ENCODE results near the gene ARMC5.
"Not testable (repeated sequence)": the region's sequence is repeated elsewhere in the genome, so short reads cannot be mapped to it uniquely, and the experiment has no call there.

Gene ARMC5, protein sequence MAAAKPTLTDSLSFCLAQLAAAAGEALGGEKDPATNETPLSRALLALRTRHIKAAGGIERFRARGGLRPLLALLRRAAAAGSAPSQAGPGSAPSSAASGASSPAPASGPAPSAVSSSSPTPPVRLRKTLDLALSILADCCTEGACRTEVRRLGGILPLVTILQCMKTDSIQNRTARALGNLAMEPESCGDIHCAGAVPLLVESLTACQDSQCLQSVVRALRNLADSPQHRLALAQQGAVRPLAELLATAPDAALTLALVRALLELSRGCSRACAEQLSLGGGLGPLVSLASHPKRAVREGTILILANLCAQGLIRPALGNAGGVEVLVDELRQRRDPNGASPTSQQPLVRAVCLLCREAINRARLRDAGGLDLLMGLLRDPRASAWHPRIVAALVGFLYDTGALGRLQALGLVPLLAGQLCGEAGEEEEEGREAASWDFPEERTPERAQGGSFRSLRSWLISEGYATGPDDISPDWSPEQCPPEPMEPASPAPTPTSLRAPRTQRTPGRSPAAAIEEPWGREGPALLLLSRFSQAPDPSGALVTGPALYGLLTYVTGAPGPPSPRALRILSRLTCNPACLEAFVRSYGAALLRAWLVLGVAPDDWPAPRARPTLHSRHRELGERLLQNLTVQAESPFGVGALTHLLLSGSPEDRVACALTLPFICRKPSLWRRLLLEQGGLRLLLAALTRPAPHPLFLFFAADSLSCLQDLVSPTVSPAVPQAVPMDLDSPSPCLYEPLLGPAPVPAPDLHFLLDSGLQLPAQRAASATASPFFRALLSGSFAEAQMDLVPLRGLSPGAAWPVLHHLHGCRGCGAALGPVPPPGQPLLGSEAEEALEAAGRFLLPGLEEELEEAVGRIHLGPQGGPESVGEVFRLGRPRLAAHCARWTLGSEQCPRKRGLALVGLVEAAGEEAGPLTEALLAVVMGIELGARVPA

DNA sequence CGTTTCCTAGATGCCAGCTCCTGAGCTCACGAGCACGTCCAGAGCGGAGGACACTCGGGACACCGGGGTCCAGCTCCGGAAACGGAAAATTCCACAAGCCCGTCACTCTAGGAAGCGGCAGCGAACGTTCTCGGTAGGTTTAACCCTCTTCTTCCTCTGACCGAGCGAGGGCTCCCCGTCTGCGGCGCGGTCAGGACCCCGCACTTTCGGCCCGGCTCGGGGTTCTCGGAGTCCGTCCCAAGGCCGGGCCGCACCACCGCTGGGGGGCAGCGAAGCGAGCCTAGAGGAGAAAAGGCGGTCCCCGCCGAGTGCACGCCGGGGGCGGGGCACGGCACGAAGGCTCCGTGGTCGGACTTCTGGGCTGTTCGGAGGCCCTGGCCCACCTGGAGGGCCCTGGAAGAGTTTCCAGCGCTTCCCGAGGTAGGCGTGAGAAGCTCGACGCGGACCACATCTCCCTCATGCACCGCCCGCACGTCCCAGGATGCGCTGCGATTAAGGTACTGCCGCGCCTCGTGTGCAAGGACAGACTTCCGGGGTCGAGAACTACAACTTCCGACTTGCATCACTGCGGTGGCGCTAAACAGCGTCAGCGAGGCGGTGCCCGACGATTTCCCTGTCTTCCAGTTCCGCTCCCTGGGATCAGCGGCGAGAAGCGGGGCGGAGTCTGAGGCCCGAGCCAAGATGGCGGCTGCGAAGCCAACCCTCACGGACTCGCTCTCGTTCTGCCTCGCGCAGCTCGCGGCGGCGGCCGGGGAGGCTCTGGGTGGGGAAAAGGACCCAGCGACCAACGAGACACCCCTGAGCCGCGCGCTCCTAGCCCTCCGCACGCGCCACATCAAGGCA, at the start of gene ARMC5:
ARMC5 (plus strand) TSS at position 658 of the 843 bp plus-strand sequence; CDS start at position 682, 24 bp downstream.
- DNase-seq (ENCODE audit: low read depth in 1 of 2, low spot score in 1 of 2), result peak; percentile 91 to 95

- no peak for DNase-seq (ENCODE audit: low read depth in 1 of 2, low spot score in 1 of 2)
Observed at GRCh38 chr16:31410082-31410481, 49.2 kb upstream of the ARMC5 start.

GRCh38 chr16:31411024-31411844, 48.1 kb upstream of the ARMC5 start:
- DNase-seq (ENCODE audit: low read depth in 1 of 2, low spot score in 1 of 2), result no peak

- no peak for DNase-seq (ENCODE audit: low read depth in 1 of 2, low spot score in 1 of 2)
Observed at GRCh38 chr16:31412750-31413149, 46.6 kb upstream of the ARMC5 start.

GRCh38 chr16:31413381-31413780, 45.9 kb upstream of the ARMC5 start:
- DNase-seq (ENCODE audit: low read depth in 1 of 2, low spot score in 1 of 2), result no peak

DNA sequence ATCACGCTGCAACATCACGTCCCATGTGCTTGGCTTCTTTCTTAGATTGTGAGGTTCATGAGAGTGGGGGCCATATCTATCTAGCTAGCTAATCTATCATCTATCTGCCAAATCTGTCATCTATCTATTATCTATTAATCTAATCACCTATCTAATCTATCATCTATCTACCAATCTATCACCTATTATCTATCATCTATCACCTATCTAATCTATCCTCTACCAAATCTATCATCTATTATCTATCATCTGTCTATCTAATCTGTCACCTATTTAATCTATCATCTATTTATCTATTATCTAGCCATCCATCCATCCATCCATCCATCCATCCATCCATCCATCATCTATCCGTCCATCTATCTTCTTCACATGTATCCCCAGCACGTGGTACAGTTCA, 45.4 kb upstream of the ARMC5 start:
- no peak for DNase-seq (ENCODE audit: low read depth in 1 of 2, low spot score in 1 of 2)

DNA sequence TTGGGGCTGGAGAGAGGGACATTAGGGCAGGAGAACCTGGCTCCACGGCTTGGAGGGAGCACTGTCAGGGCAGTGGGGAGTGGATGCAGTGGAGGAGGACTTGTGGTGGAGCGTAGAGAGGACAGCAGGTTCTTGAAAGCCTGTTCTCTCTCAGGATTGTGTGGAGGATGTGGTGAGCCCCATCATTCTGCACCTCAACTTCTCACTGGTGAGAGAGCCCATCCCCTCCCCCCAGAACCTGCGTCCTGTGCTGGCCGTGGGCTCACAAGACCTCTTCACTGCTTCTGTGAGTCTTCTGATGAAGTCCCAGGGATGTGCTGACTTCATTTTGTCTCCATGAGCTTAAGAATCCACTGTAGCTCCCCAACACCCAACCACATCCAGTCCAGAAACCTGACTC, 44.6 kb upstream of the ARMC5 start:
- no peak for DNase-seq (ENCODE audit: low read depth in 1 of 2, low spot score in 1 of 2)

DNA sequence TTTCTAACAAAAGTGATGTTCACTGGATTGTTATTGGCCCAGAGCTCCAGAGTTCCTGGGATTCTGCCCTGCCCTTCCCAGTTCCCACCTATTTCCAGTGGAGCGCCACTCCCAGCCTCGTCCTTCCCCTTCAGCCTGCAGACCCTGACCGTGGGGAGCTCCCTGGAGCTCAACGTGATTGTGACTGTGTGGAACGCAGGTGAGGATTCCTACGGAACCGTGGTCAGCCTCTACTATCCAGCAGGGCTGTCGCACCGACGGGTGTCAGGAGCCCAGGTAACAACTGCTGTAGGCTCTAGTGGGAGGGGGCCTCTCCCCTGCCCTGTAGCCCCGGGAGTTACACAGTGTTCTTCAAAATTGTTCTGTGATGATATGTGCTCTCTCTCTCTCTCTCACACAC, 42.9 kb upstream of the ARMC5 start:
- no peak for DNase-seq (ENCODE audit: low read depth in 1 of 2, low spot score in 1 of 2)

DNA sequence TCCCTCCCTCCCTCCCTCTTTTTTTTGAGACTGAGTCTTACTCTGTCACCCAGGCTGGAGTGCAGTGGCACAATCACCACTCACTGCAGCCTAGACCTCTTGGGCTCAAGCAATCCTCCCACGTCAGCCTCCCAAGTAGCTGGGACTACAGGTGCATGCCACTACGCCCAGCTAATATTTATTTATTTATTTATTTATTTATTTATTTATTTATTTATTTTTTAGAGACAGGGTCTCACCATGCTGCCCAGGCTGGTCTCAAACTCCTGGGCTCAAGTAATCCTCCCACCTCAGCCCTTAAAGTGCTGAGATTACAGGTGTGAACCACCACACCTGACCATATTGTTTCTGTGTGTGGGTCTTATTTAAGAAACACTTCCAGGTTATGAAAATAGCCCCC, 42.3 kb upstream of the ARMC5 start:
- DNase-seq (ENCODE audit: low read depth in 1 of 2, low spot score in 1 of 2), result not testable (repeated sequence)

- DNase-seq (ENCODE audit: low read depth in 1 of 2, low spot score in 1 of 2), result no peak
Observed at GRCh38 chr16:31417916-31418315, 41.4 kb upstream of the ARMC5 start.

- DNase-seq (ENCODE audit: low read depth in 1 of 2, low spot score in 1 of 2), result no peak
Observed at GRCh38 chr16:31420037-31420436, 39.3 kb upstream of the ARMC5 start.

DNA sequence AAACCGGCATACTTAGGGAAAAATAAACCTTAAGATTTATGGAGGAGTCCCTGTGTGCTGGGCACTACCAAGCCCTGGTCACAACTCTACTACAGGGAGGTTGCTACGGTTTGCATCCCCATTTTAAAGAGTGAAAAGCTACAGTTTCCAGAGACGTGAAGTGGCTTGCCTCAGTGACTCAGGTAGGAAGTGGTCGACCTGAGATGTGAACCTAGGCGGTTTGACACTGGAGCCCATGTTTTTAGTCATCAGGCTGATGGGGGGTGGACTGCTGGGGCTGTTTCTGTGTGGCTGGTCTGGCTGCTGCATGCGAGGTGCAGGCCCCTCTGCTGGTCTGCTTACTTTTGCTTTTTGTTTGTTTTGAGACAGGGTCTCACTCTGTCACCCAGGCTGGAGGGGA, 37.7 kb upstream of the ARMC5 start:
- no peak for DNase-seq (ENCODE audit: low read depth in 1 of 2, low spot score in 1 of 2)

DNA sequence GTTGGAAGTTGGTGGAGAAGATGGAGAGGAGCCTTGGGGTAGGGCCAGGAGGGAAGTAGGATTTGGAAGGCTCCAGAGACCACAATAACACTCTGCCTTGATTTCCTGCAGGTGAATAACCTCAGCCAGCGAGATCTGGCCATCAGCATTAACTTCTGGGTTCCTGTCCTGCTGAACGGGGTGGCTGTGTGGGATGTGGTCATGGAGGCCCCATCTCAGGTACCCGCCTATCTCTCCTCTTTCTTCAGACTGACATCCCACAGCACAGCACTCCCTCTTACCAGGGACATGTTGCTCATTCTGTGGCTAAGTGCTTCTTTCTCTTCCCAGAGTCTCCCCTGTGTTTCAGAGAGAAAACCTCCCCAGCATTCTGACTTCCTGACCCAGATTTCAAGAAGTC, 36.1 kb upstream of the ARMC5 start:
- no peak for DNase-seq (ENCODE audit: low read depth in 1 of 2, low spot score in 1 of 2)

DNA sequence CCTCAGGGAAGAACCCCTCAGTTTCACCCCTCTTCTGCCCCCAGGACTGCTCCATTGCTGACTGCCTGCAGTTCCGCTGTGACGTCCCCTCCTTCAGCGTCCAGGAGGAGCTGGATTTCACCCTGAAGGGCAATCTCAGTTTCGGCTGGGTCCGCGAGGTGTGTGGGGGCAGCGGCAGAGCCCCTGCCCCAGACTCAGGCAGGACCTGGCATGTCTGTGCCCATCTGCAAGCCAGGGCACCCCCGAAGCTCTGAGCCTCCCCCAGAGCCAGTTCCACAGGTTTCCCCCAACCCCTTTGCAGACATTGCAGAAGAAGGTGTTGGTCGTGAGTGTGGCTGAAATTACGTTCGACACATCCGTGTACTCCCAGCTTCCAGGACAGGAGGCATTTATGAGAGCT, 35.5 kb upstream of the ARMC5 start:
- DNase-seq (ENCODE audit: low read depth in 1 of 2, low spot score in 1 of 2), result no peak

- DNase-seq (ENCODE audit: low read depth in 1 of 2, low spot score in 1 of 2), result peak; percentile 23 to 55
Observed at GRCh38 chr16:31427441-31428278, 31.6 kb upstream of the ARMC5 start.

DNA sequence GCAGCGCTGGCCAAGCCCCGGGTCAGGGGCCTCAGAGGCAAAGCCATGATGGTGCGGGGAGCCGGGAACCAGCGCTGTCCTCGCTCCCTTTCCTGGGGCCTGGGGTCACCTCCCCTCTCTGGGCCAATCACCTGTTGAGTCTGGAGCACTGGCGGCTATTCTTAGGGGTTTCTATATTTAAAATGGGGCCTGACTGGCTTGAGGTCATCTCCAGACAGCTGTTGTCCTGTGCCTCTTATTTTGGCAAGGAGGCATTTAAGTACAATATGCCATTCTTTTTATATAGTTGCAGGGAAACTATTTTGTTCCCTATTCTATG, 31.1 kb upstream of the ARMC5 start, which contains the start of gene COX6A2:
COX6A2 (minus strand) TSS at position 82 of the 319 bp plus-strand sequence; CDS start at position 47, 35 bp downstream.
- no peak for DNase-seq (ENCODE audit: low read depth in 1 of 2, low spot score in 1 of 2)

DNA sequence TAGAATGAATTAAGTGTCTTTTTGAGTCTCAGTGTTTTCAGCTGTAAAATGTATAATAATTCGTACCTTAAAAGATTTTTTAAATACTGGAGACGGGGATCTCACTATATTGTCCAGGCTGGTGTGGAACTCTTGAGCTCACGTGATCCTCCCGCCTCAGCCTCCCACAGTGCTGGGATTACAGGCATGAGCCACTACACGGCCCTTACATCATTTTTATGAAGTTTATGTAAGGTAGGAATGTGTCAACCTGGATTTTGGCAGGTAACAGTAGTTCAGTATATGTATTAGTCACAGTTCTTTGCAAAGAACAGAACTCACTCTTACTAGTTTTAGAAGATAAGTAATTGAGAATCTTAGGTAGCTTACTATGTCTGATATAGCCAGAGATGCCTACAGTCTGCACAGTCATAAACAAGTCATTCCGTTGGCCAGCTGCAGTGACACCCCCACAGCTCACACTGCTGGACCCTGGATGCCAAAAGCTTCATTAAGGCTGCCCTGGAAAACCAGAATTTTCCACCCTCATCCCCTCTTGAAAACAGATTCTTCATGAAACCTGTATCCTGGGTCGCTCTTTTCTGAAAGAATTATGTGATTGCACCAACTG, 30.6 kb upstream of the ARMC5 start:
- DNase-seq (ENCODE audit: low read depth in 1 of 2, low spot score in 1 of 2), result no peak

GRCh38 chr16:31429314-31429713, 30.0 kb upstream of the ARMC5 start:
- no peak for DNase-seq (ENCODE audit: low read depth in 1 of 2, low spot score in 1 of 2)

DNA sequence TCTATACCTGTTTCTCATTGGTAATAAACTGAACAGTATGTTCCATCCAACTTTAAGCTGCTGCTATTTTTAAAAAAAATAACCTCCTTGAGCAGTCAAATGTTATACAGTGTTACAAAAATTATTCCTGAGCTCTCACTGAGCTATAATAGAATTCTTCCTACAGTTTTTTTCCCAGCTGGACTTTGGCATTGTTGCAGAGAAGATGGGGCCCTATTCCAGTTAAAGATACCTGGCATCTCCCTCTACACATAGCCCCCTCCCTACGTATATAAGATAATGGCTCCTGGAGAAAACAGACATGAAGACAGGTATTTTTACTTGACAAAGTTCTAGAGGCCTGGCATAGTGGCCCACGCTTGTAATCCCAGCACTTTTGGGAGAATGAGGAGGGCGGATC, 29.5 kb upstream of the ARMC5 start:
- no peak for DNase-seq (ENCODE audit: low read depth in 1 of 2, low spot score in 1 of 2)

All from activated T-helper 1 cell treated with anti-CD3 and anti-CD28 coated beads, Interleukin-2, amount 50 U/mL, for 16 hours (primary cell).